Measurements from ENCODE around the gene PPP2R5A. TPM values are rescaled to one million over a fixed set of nuclear protein-coding genes. Genes with fewer than 3 reads are reported as not detected.

PPP2R5A gene
- total RNA-seq, 1 donor from 2014 or later, result 10.7 TPM

GRCh38 chr1:212247179-212247721, 38.0 kb upstream of the PPP2R5A start:
- H3K4me3 Mint-ChIP-seq, result no peak overlapping the region
- peaks cover 6% of the 10 kb centered on the region for H3K4me1 Mint-ChIP-seq
- H3K9me3 Mint-ChIP-seq, result no peaks in the 10 kb centered on the region
- DNase-seq (ENCODE audit: low spot score in 2 of 2, unreplicated experiment in 2 of 2), result no peak
- peak overlapping the region; percentile 43 for H3K27ac Mint-ChIP-seq
- TF ChIP-seq, protein P1, sequence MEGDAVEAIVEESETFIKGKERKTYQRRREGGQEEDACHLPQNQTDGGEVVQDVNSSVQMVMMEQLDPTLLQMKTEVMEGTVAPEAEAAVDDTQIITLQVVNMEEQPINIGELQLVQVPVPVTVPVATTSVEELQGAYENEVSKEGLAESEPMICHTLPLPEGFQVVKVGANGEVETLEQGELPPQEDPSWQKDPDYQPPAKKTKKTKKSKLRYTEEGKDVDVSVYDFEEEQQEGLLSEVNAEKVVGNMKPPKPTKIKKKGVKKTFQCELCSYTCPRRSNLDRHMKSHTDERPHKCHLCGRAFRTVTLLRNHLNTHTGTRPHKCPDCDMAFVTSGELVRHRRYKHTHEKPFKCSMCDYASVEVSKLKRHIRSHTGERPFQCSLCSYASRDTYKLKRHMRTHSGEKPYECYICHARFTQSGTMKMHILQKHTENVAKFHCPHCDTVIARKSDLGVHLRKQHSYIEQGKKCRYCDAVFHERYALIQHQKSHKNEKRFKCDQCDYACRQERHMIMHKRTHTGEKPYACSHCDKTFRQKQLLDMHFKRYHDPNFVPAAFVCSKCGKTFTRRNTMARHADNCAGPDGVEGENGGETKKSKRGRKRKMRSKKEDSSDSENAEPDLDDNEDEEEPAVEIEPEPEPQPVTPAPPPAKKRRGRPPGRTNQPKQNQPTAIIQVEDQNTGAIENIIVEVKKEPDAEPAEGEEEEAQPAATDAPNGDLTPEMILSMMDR (IDR thresholded peaks at IDR 0.05; ENCODE audit: unreplicated experiment), result no peak
- H3K36me3 Mint-ChIP-seq, result no peaks in the 10 kb centered on the region
- no peaks in the 10 kb centered on the region for H3K27me3 Mint-ChIP-seq (ENCODE audit: low read depth)

GRCh38 chr1:212247988-212248387, 37.2 kb upstream of the PPP2R5A start:
- TF ChIP-seq, protein P1 (IDR thresholded peaks at IDR 0.05; ENCODE audit: unreplicated experiment), result no peak
- Mint-ChIP-seq H3K4me1 (peaks cover 6% of the 10 kb centered on the region), H3K27ac (no peak overlapping the region), H3K27me3 (ENCODE audit: low read depth) (no peaks in the 10 kb centered on the region), H3K4me3 (no peak overlapping the region), H3K36me3 (no peaks in the 10 kb centered on the region), H3K9me3 (no peaks in the 10 kb centered on the region)
- DNase-seq (ENCODE audit: low spot score in 2 of 2, unreplicated experiment in 2 of 2), result no peak

GRCh38 chr1:212254853-212255363, 30.3 kb upstream of the PPP2R5A start:
- H3K4me3 Mint-ChIP-seq, result no peak overlapping the region
- no peaks in the 10 kb centered on the region for H3K9me3 Mint-ChIP-seq
- no peaks in the 10 kb centered on the region for H3K27me3 Mint-ChIP-seq (ENCODE audit: low read depth)
- DNase-seq (ENCODE audit: low spot score in 2 of 2, unreplicated experiment in 2 of 2), result no peak
- no peaks in the 10 kb centered on the region for H3K36me3 Mint-ChIP-seq
- H3K4me1 Mint-ChIP-seq, result no peaks in the 10 kb centered on the region
- no peak overlapping the region for H3K27ac Mint-ChIP-seq
- TF ChIP-seq, protein P1 (IDR thresholded peaks at IDR 0.05; ENCODE audit: unreplicated experiment), result no peak

DNA sequence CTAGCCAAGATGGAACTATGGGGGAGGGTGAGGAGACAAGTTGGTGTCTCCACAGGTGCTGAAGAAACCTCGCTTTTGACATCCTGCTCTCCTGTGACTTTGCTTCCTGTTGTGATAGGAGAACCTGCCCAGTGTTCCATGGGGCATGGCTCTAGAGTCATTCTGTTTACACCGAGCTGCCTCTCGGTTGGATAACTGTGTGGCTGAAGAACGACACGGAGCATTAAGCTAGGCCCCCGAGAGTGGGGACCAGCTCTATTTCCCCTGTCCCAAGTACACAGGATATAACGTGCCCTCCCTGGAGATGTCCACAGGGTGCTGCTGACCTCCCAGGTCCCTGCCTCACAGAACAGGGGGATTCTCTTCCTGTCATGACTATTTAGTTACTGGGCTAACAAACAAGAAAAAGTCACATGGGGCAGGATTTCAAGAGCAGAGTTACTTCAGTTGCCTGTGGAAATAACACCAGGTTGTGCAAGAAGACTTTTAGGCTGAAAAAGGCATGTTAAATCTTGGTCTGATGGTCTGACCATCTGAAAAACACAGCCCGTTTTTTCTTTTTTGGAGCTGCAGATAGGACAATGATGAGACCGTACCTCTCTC, 29.4 kb upstream of the PPP2R5A start:
- no peaks in the 10 kb centered on the region for H3K36me3 Mint-ChIP-seq
- H3K27ac Mint-ChIP-seq, result no peak overlapping the region
- DNase-seq (ENCODE audit: low spot score in 2 of 2, unreplicated experiment in 2 of 2), result no peak
- H3K4me1 Mint-ChIP-seq, result no peaks in the 10 kb centered on the region
- TF ChIP-seq, protein P1 (IDR thresholded peaks at IDR 0.05; ENCODE audit: unreplicated experiment), result no peak
- H3K4me3 Mint-ChIP-seq, result no peak overlapping the region
- H3K27me3 Mint-ChIP-seq (ENCODE audit: low read depth), result no peaks in the 10 kb centered on the region
- no peaks in the 10 kb centered on the region for H3K9me3 Mint-ChIP-seq

DNA sequence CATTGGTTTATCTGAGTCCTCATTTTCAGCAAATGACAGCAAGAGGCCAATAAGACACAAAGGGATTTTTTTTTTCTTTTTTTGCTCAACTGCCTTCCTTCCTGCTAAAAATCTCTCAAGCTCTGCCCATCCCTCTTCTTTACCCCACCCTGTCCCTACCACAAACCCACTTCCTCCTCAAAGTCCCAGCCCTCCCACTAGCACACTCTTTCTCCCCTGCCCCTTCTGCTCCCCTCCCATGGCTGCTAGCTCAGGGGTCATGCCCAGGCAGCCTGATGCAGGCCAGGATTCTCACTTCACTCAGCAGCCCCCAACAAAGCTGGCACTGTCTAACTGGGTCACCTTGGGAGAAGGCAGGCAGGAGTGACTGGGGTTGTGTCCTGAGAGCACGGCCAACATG, 28.8 kb upstream of the PPP2R5A start:
- no peaks in the 10 kb centered on the region for H3K4me1 Mint-ChIP-seq
- H3K4me3 Mint-ChIP-seq, result no peak overlapping the region
- no peaks in the 10 kb centered on the region for H3K36me3 Mint-ChIP-seq
- no peaks in the 10 kb centered on the region for H3K9me3 Mint-ChIP-seq
- TF ChIP-seq, protein P1 (IDR thresholded peaks at IDR 0.05; ENCODE audit: unreplicated experiment), result no peak
- no peaks in the 10 kb centered on the region for H3K27me3 Mint-ChIP-seq (ENCODE audit: low read depth)
- no peak overlapping the region for H3K27ac Mint-ChIP-seq
- DNase-seq (ENCODE audit: low spot score in 2 of 2, unreplicated experiment in 2 of 2), result no peak
